ENCODE results near the gene PRKX. TPM values are rescaled to one million over a fixed set of nuclear protein-coding genes. Genes with fewer than 3 reads are reported as not detected.

PRKX gene
- total and polyA plus RNA-seq, 2 donors from 2014 or later, result 7.7 to 116 TPM

GRCh38 chrX:3598046-3598605, 115.3 kb downstream of the PRKX start:
- no peak for FAIRE-seq
- H3K9me3 ChIP-seq (ENCODE audit: control insufficient read depth in 2 of 3, insufficient read depth in 1 of 3, low read length in 3 of 3), result no peaks in the 10 kb centered on the region
- H3K36me3 ChIP-seq (ENCODE audit: control insufficient read depth in 2 of 3, insufficient read depth in 3 of 3, low read length in 3 of 3), result no peaks in the 10 kb centered on the region
- H3K4me1 ChIP-seq (ENCODE audit: control insufficient read depth in 2 of 3, insufficient read depth in 2 of 3, low read depth in 1 of 3, low read length in 3 of 3), result no peaks in the 10 kb centered on the region
- no peak for DNase-seq
- no peak overlapping the region for H3K27ac ChIP-seq (ENCODE audit: low read depth in 2 of 2, low read length in 2 of 2)
- no peak overlapping the region for H3K4me3 ChIP-seq (ENCODE audit: low read length in 3 of 3)
- TF ChIP-seq, protein P1, sequence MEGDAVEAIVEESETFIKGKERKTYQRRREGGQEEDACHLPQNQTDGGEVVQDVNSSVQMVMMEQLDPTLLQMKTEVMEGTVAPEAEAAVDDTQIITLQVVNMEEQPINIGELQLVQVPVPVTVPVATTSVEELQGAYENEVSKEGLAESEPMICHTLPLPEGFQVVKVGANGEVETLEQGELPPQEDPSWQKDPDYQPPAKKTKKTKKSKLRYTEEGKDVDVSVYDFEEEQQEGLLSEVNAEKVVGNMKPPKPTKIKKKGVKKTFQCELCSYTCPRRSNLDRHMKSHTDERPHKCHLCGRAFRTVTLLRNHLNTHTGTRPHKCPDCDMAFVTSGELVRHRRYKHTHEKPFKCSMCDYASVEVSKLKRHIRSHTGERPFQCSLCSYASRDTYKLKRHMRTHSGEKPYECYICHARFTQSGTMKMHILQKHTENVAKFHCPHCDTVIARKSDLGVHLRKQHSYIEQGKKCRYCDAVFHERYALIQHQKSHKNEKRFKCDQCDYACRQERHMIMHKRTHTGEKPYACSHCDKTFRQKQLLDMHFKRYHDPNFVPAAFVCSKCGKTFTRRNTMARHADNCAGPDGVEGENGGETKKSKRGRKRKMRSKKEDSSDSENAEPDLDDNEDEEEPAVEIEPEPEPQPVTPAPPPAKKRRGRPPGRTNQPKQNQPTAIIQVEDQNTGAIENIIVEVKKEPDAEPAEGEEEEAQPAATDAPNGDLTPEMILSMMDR (IDR thresholded peaks at IDR 0.05; ENCODE audit: borderline replicate concordance, extremely low read depth, insufficient read depth), result no peak
- no peak overlapping the region for H3K9ac ChIP-seq (ENCODE audit: low read length in 3 of 3)
- no peaks in the 10 kb centered on the region for H3K27me3 ChIP-seq (ENCODE audit: control insufficient read depth, insufficient read depth, low read length)
- intact Hi-C loops (cut with DNase I), result no loop called here

GRCh38 chrX:3592184-3592583, 121.3 kb downstream of the PRKX start:
- DNase-seq, result no peak
- no peak overlapping the region for H3K27ac ChIP-seq (ENCODE audit: low read depth in 2 of 2, low read length in 2 of 2)
- H3K27me3 ChIP-seq (ENCODE audit: control insufficient read depth, insufficient read depth, low read length), result no peaks in the 10 kb centered on the region
- no peaks in the 10 kb centered on the region for H3K9me3 ChIP-seq (ENCODE audit: control insufficient read depth in 2 of 3, insufficient read depth in 1 of 3, low read length in 3 of 3)
- TF ChIP-seq, protein P1 (IDR thresholded peaks at IDR 0.05; ENCODE audit: borderline replicate concordance, extremely low read depth, insufficient read depth), result no peak
- FAIRE-seq, result no peak
- intact Hi-C loops (cut with DNase I), result no loop called here
- H3K36me3 ChIP-seq (ENCODE audit: control insufficient read depth in 2 of 3, insufficient read depth in 3 of 3, low read length in 3 of 3), result no peaks in the 10 kb centered on the region
- H3K4me1 ChIP-seq (ENCODE audit: control insufficient read depth in 2 of 3, insufficient read depth in 2 of 3, low read depth in 1 of 3, low read length in 3 of 3), result no peaks in the 10 kb centered on the region
- H3K4me3 ChIP-seq (ENCODE audit: low read length in 3 of 3), result no peak overlapping the region
- no peak overlapping the region for H3K9ac ChIP-seq (ENCODE audit: low read length in 3 of 3)

DNA sequence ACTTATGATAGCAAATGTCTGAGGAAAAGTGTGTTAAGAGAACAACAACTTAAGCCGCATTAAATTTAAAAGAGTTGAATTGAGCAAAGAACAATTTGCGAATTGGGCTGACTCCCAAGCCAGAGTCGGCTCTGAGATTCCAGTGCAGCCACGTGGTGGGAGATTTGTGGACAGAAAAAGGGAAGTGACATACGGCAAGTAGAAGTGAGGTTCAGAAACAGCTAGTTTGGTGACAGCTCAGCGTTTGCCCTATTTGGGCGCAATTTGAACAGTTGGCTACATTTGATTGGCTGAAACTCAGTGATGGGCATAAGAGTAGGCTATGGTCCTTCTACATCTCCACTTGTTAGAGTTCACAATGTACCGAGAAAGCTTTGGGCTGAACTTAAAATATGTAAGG, 124.0 kb downstream of the PRKX start:
- no peaks in the 10 kb centered on the region for H3K9me3 ChIP-seq (ENCODE audit: control insufficient read depth in 2 of 3, insufficient read depth in 1 of 3, low read length in 3 of 3)
- H3K27ac ChIP-seq (ENCODE audit: low read depth in 2 of 2, low read length in 2 of 2), result no peak overlapping the region
- H3K4me1 ChIP-seq (ENCODE audit: control insufficient read depth in 2 of 3, insufficient read depth in 2 of 3, low read depth in 1 of 3, low read length in 3 of 3), result no peaks in the 10 kb centered on the region
- H3K4me3 ChIP-seq (ENCODE audit: low read length in 3 of 3), result no peak overlapping the region
- no peaks in the 10 kb centered on the region for H3K27me3 ChIP-seq (ENCODE audit: control insufficient read depth, insufficient read depth, low read length)
- intact Hi-C loops (cut with DNase I), result no loop called here
- H3K36me3 ChIP-seq (ENCODE audit: control insufficient read depth in 2 of 3, insufficient read depth in 3 of 3, low read length in 3 of 3), result no peaks in the 10 kb centered on the region
- no peak overlapping the region for H3K9ac ChIP-seq (ENCODE audit: low read length in 3 of 3)
- DNase-seq, result no peak
- TF ChIP-seq, protein P1 (IDR thresholded peaks at IDR 0.05; ENCODE audit: borderline replicate concordance, extremely low read depth, insufficient read depth), result no peak
- FAIRE-seq, result no peak

DNA sequence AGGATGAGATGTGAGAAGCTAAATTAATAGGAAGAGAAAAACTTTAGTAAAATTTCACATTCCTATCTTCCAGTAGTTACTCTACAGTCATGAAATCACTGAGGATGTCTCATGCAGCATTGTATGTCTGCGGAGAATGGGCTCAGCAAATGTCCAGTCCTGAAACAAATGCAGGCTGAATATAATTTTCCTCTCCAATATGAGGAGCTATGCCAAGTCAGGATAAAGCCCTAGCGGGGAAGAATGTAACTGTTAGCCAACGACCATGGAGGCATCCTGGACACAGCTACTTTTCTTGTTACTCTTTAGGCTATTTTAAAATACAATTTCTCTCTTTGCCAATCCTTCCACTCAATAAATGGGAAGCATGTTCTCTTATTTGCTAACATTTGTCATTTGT, 127.7 kb downstream of the PRKX start:
- FAIRE-seq (no peak), DNase-seq (no peak)
- Histone ChIP-seq H3K27ac (ENCODE audit: low read depth in 2 of 2, low read length in 2 of 2) (no peak overlapping the region), H3K4me1 (ENCODE audit: control insufficient read depth in 2 of 3, insufficient read depth in 2 of 3, low read depth in 1 of 3, low read length in 3 of 3) (no peaks in the 10 kb centered on the region), H3K4me3 (ENCODE audit: low read length in 3 of 3) (no peak overlapping the region), H3K27me3 (ENCODE audit: control insufficient read depth, insufficient read depth, low read length) (no peaks in the 10 kb centered on the region), H3K9ac (ENCODE audit: low read length in 3 of 3) (no peak overlapping the region), H3K36me3 (ENCODE audit: control insufficient read depth in 2 of 3, insufficient read depth in 3 of 3, low read length in 3 of 3) (no peaks in the 10 kb centered on the region), H3K9me3 (ENCODE audit: control insufficient read depth in 2 of 3, insufficient read depth in 1 of 3, low read length in 3 of 3) (no peaks in the 10 kb centered on the region)
- TF ChIP-seq, protein P1 (IDR thresholded peaks at IDR 0.05; ENCODE audit: borderline replicate concordance, extremely low read depth, insufficient read depth), result no peak
- intact Hi-C loops (cut with DNase I), result no loop called here
